GM18909 (cell line): ENCODE data around the gene FARS2.

Experiments used
- ATAC-seq: cut with Tn5 transposase; IDR thresholded peaks from one replicate; pipeline ENCODE4 v1.9.1; 2021; ENCODE audit warnings: mild to moderate bottlenecking; ENCODE audit not compliant: unreplicated experiment, poor library complexity

The FARS2 gene

DNA sequence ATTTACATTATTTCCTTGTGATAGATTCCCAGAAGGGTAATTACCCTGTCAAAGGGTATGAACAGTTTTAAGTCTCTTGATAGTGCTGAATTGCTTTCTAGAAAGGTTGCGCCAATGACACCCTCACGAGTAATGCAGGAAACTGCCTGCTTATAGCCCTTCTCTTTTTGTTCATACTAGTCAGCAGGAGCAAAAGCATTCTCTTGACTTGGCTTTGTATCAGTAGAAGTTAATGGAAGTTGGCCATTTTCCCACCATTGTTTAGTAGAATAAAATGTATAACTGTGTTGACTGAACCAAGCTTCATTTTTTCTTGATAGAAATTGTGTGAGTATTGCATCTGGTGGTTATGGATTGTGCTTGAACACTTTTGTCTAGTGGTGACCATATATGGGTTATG is 100.1 kb downstream of the FARS2 start:
- no peak for ATAC-seq

- no peak for ATAC-seq
Measured at GRCh38 chr6:5365436-5366195, 104.3 kb downstream of the FARS2 start.

DNA sequence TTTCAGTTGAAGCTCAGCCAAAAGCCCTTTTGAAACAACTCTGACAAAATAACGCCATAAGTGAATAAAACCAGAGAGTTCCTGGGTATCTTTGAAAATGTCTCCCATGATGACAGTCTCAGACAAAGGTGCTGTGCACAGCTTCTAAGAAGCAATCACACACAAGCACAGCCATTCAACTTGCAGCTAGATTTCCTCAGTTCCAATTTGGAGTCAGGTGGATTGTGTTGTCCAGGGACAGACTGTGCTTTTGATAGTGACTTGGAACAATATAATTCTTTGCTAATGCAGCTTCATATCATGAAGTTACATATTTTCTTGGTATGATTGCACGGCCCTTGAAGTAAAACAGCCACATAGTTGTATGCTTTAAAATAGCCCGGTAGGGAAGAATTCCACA is 105.6 kb downstream of the FARS2 start:
- no peak for ATAC-seq

DNA sequence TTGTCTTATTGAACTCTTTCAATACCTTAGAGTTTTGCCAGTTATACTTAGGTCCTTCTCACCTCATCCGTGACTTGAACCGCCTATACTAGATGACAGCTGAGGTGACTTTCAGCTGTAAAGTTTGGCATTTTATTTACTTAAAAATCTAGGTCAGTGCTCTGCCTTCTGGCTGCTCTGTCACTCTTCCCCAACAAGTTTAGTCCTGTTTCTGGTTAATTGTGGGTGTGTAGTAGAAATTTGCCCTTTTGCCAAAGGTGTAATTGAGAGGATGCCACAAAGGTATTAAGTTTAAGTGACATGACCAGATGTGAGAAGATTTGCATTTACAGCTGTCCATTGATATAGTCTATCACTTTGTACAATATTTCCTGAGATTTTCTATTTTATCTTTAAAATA is 106.2 kb downstream of the FARS2 start:
- no peak for ATAC-seq

DNA sequence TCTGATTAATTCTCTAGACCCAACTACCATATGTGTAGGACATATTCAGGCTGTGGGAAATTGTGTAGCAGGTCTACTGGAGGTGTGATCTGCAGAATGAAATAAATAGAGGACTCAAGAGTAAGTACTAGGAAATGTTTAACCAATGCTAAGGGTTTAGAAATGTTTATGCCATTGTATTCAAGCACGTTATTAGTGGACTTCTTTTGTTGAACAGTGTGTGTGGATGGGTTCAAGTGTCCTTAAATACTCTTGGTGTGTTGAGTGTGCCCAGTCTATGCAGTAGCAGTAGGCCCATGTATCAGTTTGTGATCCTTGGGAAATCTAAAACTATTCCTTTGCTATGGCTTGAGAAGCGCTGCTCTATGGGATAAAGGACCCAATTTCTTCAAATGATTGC is 112.1 kb downstream of the FARS2 start:
- no peak for ATAC-seq

DNA sequence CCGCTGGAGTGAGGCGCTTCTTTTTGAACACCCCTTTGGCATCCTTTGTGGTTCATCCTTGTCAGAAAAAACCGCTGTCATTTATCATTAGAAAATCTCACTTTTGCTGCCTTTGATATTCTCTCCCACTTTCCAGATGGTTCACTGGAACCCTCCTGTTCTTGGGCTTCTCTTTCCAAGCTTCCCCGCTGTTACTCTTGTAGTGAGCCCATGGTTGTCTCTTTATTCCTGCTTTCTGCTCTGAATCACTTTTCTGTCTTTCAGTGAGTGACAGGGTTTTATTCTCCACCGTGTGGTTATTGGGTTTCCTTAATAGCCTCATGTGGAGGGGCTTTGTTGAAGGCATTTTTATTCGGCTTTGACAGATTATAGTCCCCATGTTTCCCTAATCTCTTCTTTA is 117.0 kb downstream of the FARS2 start:
- ATAC-seq: no peak

DNA sequence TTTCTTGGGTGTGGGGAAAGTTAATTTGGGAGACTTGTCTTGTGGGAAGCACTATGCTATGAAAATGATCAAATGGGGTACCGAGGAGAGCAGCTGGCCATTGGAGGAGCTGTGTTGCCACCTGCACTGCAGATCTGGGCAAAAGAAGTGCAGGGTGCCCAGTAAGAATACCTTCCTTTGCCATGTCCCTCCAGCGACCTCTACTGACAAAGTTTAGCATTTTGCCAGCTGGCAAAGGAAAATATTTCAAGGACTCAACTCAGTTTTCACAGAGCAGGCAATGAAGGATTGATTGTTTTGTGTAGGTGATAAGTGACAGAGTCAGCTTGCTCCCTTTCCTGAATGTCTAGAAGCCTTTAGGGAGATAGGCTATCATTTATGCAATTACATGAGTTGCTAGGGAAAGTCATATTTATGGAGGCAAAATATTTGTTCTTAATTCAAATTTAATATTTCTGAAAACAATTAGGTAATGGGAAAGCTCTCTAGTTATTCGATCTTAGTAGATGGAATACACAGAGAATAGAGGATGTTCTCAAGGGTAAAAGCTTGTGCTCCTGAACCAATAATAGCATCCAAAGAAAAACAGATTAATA is 118.4 kb downstream of the FARS2 start:
- ATAC-seq: no peak

GRCh38 chr6:5383856-5384255 is 122.5 kb downstream of the FARS2 start:
- ATAC-seq: no peak

DNA sequence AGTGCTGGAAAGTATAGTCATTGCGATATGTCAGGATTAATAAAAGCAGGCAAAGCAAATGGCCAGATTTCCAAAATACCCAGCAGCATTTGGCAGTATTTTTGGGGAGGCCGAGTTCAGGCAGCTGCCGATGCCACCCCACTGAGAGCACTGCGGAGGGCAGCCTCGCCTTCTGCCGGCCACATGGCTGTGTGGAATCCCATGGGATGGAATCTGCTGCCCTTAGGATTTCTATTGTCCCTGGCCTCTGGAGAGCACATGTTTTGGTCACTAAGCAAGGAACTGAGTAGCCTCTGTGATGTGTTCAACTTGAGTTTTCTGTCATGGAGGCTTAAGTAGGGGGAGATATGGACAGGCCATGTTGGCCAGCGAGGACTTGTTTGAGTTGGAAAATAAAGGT is 123.0 kb downstream of the FARS2 start:
- ATAC-seq: no peak

GRCh38 chr6:5388326-5388725 is 127.0 kb downstream of the FARS2 start:
- no peak for ATAC-seq

DNA sequence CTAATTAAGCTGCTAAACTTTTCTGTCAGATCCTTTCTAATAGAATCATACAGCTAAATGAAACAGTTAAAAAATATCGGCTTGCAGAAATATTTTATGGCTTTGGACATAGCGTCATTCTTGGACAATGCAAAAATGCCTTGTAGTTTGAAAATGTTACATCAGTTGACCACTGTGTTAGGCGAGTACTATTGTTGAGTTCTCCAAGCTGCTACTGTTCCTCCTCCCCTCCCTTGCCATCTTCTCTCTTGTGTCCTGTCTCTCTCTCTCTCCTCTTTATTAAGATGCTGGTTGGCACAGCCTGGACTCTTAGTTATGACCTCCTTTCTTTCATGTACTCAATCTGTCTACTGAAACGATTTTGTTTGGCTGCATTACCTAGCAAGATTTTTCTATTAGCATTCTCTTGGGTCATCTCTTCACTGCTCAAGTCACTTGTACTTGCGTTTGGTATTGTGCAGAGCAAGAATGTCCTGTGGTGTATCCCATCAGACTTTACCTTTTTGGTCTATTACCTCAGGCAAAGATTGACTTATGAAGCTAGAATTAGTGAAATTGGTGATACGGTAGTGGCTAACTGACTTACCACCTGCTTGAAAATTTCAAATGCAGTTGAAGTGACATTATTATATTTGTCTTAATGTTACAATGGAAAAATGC is 127.9 kb downstream of the FARS2 start:
- no peak for ATAC-seq

DNA sequence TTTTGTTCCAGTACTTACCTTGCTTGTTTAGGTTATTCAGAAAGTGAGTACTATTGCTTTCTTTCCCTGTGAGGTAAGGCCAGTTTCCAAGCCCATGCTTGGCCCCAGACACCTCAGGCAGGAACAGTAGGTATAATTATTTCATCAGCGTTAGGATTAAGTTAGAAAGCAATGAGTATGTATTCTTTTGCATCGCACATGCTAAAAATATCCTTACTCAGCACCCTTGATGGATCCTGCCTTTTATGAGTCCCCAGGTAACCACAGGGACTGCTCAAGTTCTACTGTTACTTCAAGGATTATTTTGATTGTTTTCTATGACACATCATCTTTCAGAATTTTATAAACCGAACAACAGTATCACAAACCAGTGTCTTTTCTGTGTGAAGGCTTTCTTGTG is 128.9 kb downstream of the FARS2 start:
- no peak for ATAC-seq

- no peak for ATAC-seq
Measured at GRCh38 chr6:5394280-5394679, 133.0 kb downstream of the FARS2 start.

DNA sequence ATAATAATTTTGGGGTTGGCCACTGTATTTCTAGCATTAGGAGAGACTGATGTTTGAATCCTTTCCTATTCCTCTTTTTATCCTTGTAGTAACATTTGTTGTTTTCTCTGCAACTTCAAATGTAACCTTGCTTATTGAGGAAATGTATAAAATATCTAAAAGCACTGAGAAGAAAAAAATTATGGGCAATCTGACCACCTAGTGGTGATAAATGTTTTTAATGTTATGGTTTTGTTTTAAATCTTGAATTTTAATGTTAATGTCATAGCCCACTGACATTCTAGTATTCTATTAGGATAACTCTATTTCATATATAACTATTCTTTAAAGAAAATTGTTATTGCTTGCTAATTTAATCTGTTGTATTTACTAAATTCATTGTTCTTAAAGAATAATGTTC is 134.4 kb downstream of the FARS2 start:
- no peak for ATAC-seq

- ATAC-seq: no peak
Measured at GRCh38 chr6:5398530-5398929, 137.2 kb downstream of the FARS2 start.

GRCh38 chr6:5399391-5399790 is 138.1 kb downstream of the FARS2 start:
- no peak for ATAC-seq

- ATAC-seq: no peak
Measured at GRCh38 chr6:5401845-5402738, 140.8 kb downstream of the FARS2 start.

DNA sequence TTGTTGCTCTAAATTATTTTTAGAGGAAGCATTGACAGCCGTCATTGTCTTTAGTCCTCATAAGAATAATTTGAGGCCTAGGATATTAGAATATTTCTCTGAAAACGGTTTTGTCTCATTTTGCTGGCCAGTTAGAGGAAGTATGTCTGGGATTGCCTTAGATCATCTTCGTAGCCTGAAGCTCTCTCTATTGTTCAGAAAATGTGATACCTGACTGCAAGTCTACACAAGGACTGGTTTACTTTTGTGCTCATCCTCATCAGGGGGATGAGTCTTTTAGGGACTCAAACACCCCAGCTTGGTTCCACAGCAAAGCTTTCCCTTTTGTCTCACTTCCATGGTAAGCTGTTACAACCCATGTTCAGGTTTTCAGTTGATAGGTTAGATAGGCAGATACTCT is 141.8 kb downstream of the FARS2 start:
- ATAC-seq: no peak

GRCh38 chr6:5403609-5404008 is 142.3 kb downstream of the FARS2 start:
- no peak for ATAC-seq

- ATAC-seq: no peak
Measured at GRCh38 chr6:5405976-5406375, 144.7 kb downstream of the FARS2 start.

GRCh38 chr6:5411414-5411813 is 150.1 kb downstream of the FARS2 start:
- no peak for ATAC-seq
